Loucy (cell line): ENCODE results near the gene CORO2B.

Experiments used
- H2AFZ ChIP-seq: fragments of 200-600 bp; sonication (generic); 2 replicates; pipeline ENCODE4 v1.6.0; 2016; ENCODE audit warnings: antibody characterized with exemption, mild to moderate bottlenecking, low read length, moderate library complexity
- H3F3A ChIP-seq: fragments of 200-600 bp; 2 replicates; pipeline ENCODE4 v1.6.0; 2016; ENCODE audit warnings: antibody characterized with exemption, low read depth, mild to moderate bottlenecking
- H3K27me3 ChIP-seq: fragments of 200-600 bp; sonication (generic); 2 replicates; pipeline ENCODE4 v1.6.1; 2014; ENCODE audit warnings: low read length, mild to moderate bottlenecking; ENCODE audit not compliant: insufficient read depth, poor library complexity, severe bottlenecking
- H3K36me3 ChIP-seq: fragments of 200-600 bp; sonication (generic); 2 replicates; pipeline ENCODE4 v1.6.1; 2016; ENCODE audit warnings: low read length; ENCODE audit not compliant: insufficient read depth
- H3K4me1 ChIP-seq: fragments of 200-600 bp; sonication (generic); 2 replicates; pipeline ENCODE4 v1.5.1; 2014; ENCODE audit warnings: low read length, mild to moderate bottlenecking; ENCODE audit not compliant: insufficient read depth, poor library complexity, severe bottlenecking
- H3K4me2 ChIP-seq: fragments of 200-600 bp; sonication (generic); 2 replicates; pipeline ENCODE4 v1.6.0; 2014; ENCODE audit warnings: antibody characterized with exemption, low read length, low read depth, mild to moderate bottlenecking; ENCODE audit not compliant: poor library complexity, severe bottlenecking
- H3K4me3 ChIP-seq: fragments of 200-600 bp; sonication (generic); 2 replicates; pipeline ENCODE4 v1.5.1; 2014; ENCODE audit warnings: low read length, mild to moderate bottlenecking, mixed read lengths; ENCODE audit not compliant: poor library complexity, severe bottlenecking
- H3K79me2 ChIP-seq: fragments of 200-600 bp; sonication (generic); 2 replicates; pipeline ENCODE4 v1.6.1; 2014; ENCODE audit warnings: low read length; ENCODE audit not compliant: insufficient read depth
- H3K9ac ChIP-seq: fragments of 200-600 bp; sonication (generic); 2 replicates; pipeline ENCODE4 v1.6.0; 2014; ENCODE audit warnings: mild to moderate bottlenecking, low read depth, low read length, moderate library complexity; ENCODE audit not compliant: poor library complexity, severe bottlenecking
- H3K9me2 ChIP-seq: fragments of 200-600 bp; sonication (generic); replicated peaks from 2 replicates; pipeline ENCODE4 v1.6.1; 2016; ENCODE audit warnings: low read depth, low read length, mixed read lengths
- H3K9me3 ChIP-seq: fragments of 200-600 bp; sonication (generic); 2 replicates; pipeline ENCODE4 v1.6.1; 2014; ENCODE audit warnings: mild to moderate bottlenecking, antibody characterized with exemption, low read length, low read depth; ENCODE audit not compliant: insufficient read depth
- H4K20me1 ChIP-seq: fragments of 200-600 bp; sonication (generic); 2 replicates; pipeline ENCODE4 v1.6.0; 2014; ENCODE audit warnings: antibody characterized with exemption, low read length, mild to moderate bottlenecking; ENCODE audit not compliant: insufficient read depth, poor library complexity, severe bottlenecking
- CTCF ChIP-seq: fragments of 200-600 bp; sonication (generic); conservative IDR thresholded peaks from 2 replicates; pipeline ENCODE4 v1.5.1; 2014; ENCODE audit warnings: mild to moderate bottlenecking, antibody characterized with exemption, low read length
- EZH2phosphoT487 ChIP-seq: fragments of 200-600 bp; IDR thresholded peaks from 2 replicates; pipeline ENCODE4 v1.6.1; 2018; ENCODE audit warnings: antibody characterized with exemption, mild to moderate bottlenecking, moderate library complexity, borderline replicate concordance

CORO2B gene

GRCh38 chr15:68706931-68707330 lies 128.1 kb downstream of the CORO2B start:
- Histone ChIP-seq H4K20me1 (no peaks in the 10 kb centered on the region), H3K79me2 (no peaks in the 10 kb centered on the region), H3K36me3 (no peaks in the 10 kb centered on the region), H3K9ac (no peak overlapping the region), H3F3A (no peaks in the 10 kb centered on the region), H3K9me2 (no peaks in the 10 kb centered on the region), H3K4me2 (no peak overlapping the region), H3K27me3 (no peaks in the 10 kb centered on the region), H3K9me3 (no peaks in the 10 kb centered on the region), H2AFZ (no peak overlapping the region), H3K4me1 (no peaks in the 10 kb centered on the region), H3K4me3 (no peak overlapping the region)
- no peak for TF ChIP-seq EZH2phosphoT487
- TF ChIP-seq CTCF = no peak

- H3K9me3 ChIP-seq = no peaks in the 10 kb centered on the region
- H3F3A ChIP-seq = no peaks in the 10 kb centered on the region
- no peak overlapping the region for H2AFZ ChIP-seq
- H3K79me2 ChIP-seq = no peaks in the 10 kb centered on the region
- H3K9me2 ChIP-seq = no peaks in the 10 kb centered on the region
- no peaks in the 10 kb centered on the region for H3K36me3 ChIP-seq
- no peak overlapping the region for H3K4me3 ChIP-seq
- no peak overlapping the region for H3K9ac ChIP-seq
- no peaks in the 10 kb centered on the region for H3K4me1 ChIP-seq
- no peak overlapping the region for H3K4me2 ChIP-seq
- no peaks in the 10 kb centered on the region for H4K20me1 ChIP-seq
- TF ChIP-seq EZH2phosphoT487 = no peak
- no peak for TF ChIP-seq CTCF
- no peaks in the 10 kb centered on the region for H3K27me3 ChIP-seq
Observed at GRCh38 chr15:68707386-68707785, 128.6 kb downstream of the CORO2B start.

- Histone ChIP-seq H3K9me3 (no peaks in the 10 kb centered on the region), H3K9ac (no peak overlapping the region), H3F3A (no peaks in the 10 kb centered on the region), H3K27me3 (no peaks in the 10 kb centered on the region), H2AFZ (no peak overlapping the region), H3K4me1 (no peaks in the 10 kb centered on the region), H3K36me3 (no peaks in the 10 kb centered on the region), H3K4me2 (no peak overlapping the region), H3K4me3 (no peak overlapping the region), H4K20me1 (no peaks in the 10 kb centered on the region), H3K79me2 (no peaks in the 10 kb centered on the region), H3K9me2 (no peaks in the 10 kb centered on the region)
- TF ChIP-seq EZH2phosphoT487 = no peak
- TF ChIP-seq CTCF = no peak
Observed at GRCh38 chr15:68709876-68710275, 131.1 kb downstream of the CORO2B start.
